HuH-7.5 (cell line): Measurements from ENCODE around the gene RAB4B.
"Not testable (repeated sequence)": the region's sequence is repeated elsewhere in the genome, so short reads cannot be mapped to it uniquely, and the experiment has no call there.

Experiments used
- DNase-seq: peaks from one replicate; pipeline ENCODE4 v3.0.0; 2011; ENCODE audit warnings: low spot score

Gene RAB4B

GRCh38 chr19:40777937-40778705, at the start of gene RAB4B:
RAB4B (plus strand) TSS chr19:40778247; CDS start chr19:40778376, 129 bp downstream.
- DNase-seq = peak; percentile 93

- not testable (repeated sequence) for DNase-seq
These were observed 48.0 kb upstream of the RAB4B start for GRCh38 chr19:40730065-40730464.

GRCh38 chr19:40732304-40732703, 45.7 kb upstream of the RAB4B start:
- not testable (repeated sequence) for DNase-seq

GRCh38 chr19:40733149-40733548, 44.9 kb upstream of the RAB4B start:
- DNase-seq = no peak

GRCh38 chr19:40735013-40735771, 42.9 kb upstream of the RAB4B start:
- DNase-seq = no peak

GRCh38 chr19:40736661-40737060, 41.4 kb upstream of the RAB4B start:
- DNase-seq = no peak

GRCh38 chr19:40737102-40737644, 40.9 kb upstream of the RAB4B start:
- DNase-seq = no peak

GRCh38 chr19:40739030-40739839, 38.8 kb upstream of the RAB4B start:
- no peak for DNase-seq

GRCh38 chr19:40739871-40740703, 38.0 kb upstream of the RAB4B start:
- DNase-seq = no peak

GRCh38 chr19:40740747-40741146, 37.3 kb upstream of the RAB4B start:
- no peak for DNase-seq

GRCh38 chr19:40741527-40742390, 36.3 kb upstream of the RAB4B start:
- no peak for DNase-seq

- no peak for DNase-seq
These were observed 35.6 kb upstream of the RAB4B start for GRCh38 chr19:40742477-40742876.

- no peak for DNase-seq
These were observed 35.2 kb upstream of the RAB4B start for GRCh38 chr19:40742886-40743285.

GRCh38 chr19:40743926-40744325, 34.1 kb upstream of the RAB4B start:
- DNase-seq = no peak

- DNase-seq = peak; percentile 43
These were observed 33.3 kb upstream of the RAB4B start for GRCh38 chr19:40744554-40745401.

GRCh38 chr19:40745402-40745780, 32.7 kb upstream of the RAB4B start:
- no peak for DNase-seq

GRCh38 chr19:40747536-40747935, 30.5 kb upstream of the RAB4B start:
- no peak for DNase-seq

- peak; percentile 96 for DNase-seq
These were observed 27.8 kb upstream of the RAB4B start, which contains the start of gene ACTMAP for GRCh38 chr19:40750058-40750873. ACTMAP (minus strand) TSS chr19:40750477; CDS start chr19:40749803, 674 bp downstream.
